Nephron (organoid): ENCODE results near the gene CNOT10.
"Not testable (repeated sequence)": the region's sequence is repeated elsewhere in the genome, so short reads cannot be mapped to it uniquely, and the experiment has no call there.

Experiments used
- H3K27ac Mint-ChIP-seq, 3 experiments: 2 replicates each; pipeline ENCODE4 v1.8.0; 2020; ENCODE audit warnings: mixed read lengths in 3 of 3, mild to moderate bottlenecking in 2 of 3, moderate library complexity in 1 of 3
- H3K27me3 Mint-ChIP-seq: 2 replicates; pipeline ENCODE4 v1.8.0; 2021; ENCODE audit warnings: low read depth, mild to moderate bottlenecking, moderate library complexity, mixed read lengths
- H3K36me3 Mint-ChIP-seq: 2 replicates; pipeline ENCODE4 v1.8.0; 2020; ENCODE audit warnings: low read depth, mixed read lengths
- H3K4me1 Mint-ChIP-seq: 2 replicates; pipeline ENCODE4 v1.8.0; 2020; ENCODE audit warnings: mixed read lengths
- H3K4me3 Mint-ChIP-seq, 3 experiments: 2 replicates each; pipeline ENCODE4 v1.8.0; 2020; ENCODE audit warnings: mild to moderate bottlenecking in 3 of 3, mixed read lengths in 3 of 3, moderate library complexity in 2 of 3
- H3K9me3 Mint-ChIP-seq: 2 replicates; pipeline ENCODE4 v1.8.0; 2020; ENCODE audit warnings: mixed read lengths
- CTCF ChIP-seq, 3 experiments: fragments of 200-600 bp; sonication (generic); IDR thresholded peaks; one replicate each; pipeline ENCODE4 v1.5.0; 2021; ENCODE audit warnings: antibody characterized with exemption in 3 of 3; ENCODE audit not compliant: unreplicated experiment in 3 of 3

CNOT10 gene

DNA sequence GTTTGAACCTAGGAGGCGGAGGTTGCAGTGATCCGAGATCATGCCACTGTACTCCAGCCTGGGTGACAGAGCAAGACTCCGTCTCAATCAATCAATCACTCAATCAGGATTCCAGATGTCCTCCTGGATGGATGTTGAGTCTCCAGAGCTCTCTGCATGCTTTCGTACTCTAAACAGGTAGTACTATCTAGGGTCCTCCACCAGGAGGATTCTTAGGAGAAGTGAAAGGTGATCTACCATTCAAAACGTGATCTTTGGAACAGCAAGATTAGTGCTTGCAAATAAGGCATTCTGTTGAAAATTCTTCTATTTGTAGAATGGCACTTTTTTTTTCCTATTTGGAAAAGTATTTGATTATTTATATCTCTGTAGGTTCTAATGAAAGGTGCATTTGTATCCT lies 34.3 kb downstream of the CNOT10 start:
- H3K4me3 Mint-ChIP-seq: no peak overlapping the region
- peaks cover 60% of the 10 kb centered on the region for H3K36me3 Mint-ChIP-seq
- H3K27ac Mint-ChIP-seq: no peak overlapping the region
- H3K9me3 Mint-ChIP-seq: no peaks in the 10 kb centered on the region
- TF ChIP-seq CTCF (IDR thresholded peaks at IDR 0.05; ENCODE audit: unreplicated experiment in 3 of 3): no peak
- H3K27me3 Mint-ChIP-seq: no peaks in the 10 kb centered on the region
- H3K4me1 Mint-ChIP-seq: no peaks in the 10 kb centered on the region

- no peaks in the 10 kb centered on the region for H3K9me3 Mint-ChIP-seq
- H3K27me3 Mint-ChIP-seq: no peaks in the 10 kb centered on the region
- peaks cover 62% of the 10 kb centered on the region for H3K36me3 Mint-ChIP-seq
- H3K4me3 Mint-ChIP-seq: no peak overlapping the region
- no peak overlapping the region for H3K27ac Mint-ChIP-seq
- H3K4me1 Mint-ChIP-seq: no peaks in the 10 kb centered on the region
- no peak for TF ChIP-seq CTCF (IDR thresholded peaks at IDR 0.05; ENCODE audit: unreplicated experiment in 3 of 3)
These were observed 34.9 kb downstream of the CNOT10 start for GRCh38 chr3:32719931-32720330.

GRCh38 chr3:32725721-32726120 lies 40.7 kb downstream of the CNOT10 start:
- H3K4me1 Mint-ChIP-seq: no peaks in the 10 kb centered on the region
- no peak overlapping the region for H3K27ac Mint-ChIP-seq
- peaks cover 58% of the 10 kb centered on the region for H3K36me3 Mint-ChIP-seq
- no peaks in the 10 kb centered on the region for H3K9me3 Mint-ChIP-seq
- no peak overlapping the region for H3K4me3 Mint-ChIP-seq
- no peaks in the 10 kb centered on the region for H3K27me3 Mint-ChIP-seq
- TF ChIP-seq CTCF (IDR thresholded peaks at IDR 0.05; ENCODE audit: unreplicated experiment in 3 of 3): no peak

- H3K9me3 Mint-ChIP-seq: no peaks in the 10 kb centered on the region
- H3K27me3 Mint-ChIP-seq: no peaks in the 10 kb centered on the region
- peaks cover 49% of the 10 kb centered on the region for H3K36me3 Mint-ChIP-seq
These were observed 48.7 kb downstream of the CNOT10 start for GRCh38 chr3:32733631-32734229.

GRCh38 chr3:32734756-32735155 lies 49.8 kb downstream of the CNOT10 start:
- TF ChIP-seq CTCF (IDR thresholded peaks at IDR 0.05; ENCODE audit: unreplicated experiment in 3 of 3): no peak
- no peak overlapping the region for H3K4me3 Mint-ChIP-seq
- H3K36me3 Mint-ChIP-seq: peaks cover 50% of the 10 kb centered on the region
- no peaks in the 10 kb centered on the region for H3K4me1 Mint-ChIP-seq
- H3K9me3 Mint-ChIP-seq: no peaks in the 10 kb centered on the region
- H3K27ac Mint-ChIP-seq: no peak overlapping the region
- no peaks in the 10 kb centered on the region for H3K27me3 Mint-ChIP-seq

More at GRCh38 chr3:32733631-32734229, 48.7 kb downstream of the CNOT10 start:
- Mint-ChIP-seq H3K4me1 (no peaks in the 10 kb centered on the region), H3K27ac (no peak overlapping the region), H3K4me3 (no peak overlapping the region)
- TF ChIP-seq CTCF (IDR thresholded peaks at IDR 0.05; ENCODE audit: unreplicated experiment in 3 of 3): peak; percentile 59 to 77 (median 70)

- not testable (repeated sequence) for H3K27me3 Mint-ChIP-seq, H3K4me3 Mint-ChIP-seq
These were observed 58.5 kb downstream of the CNOT10 start for GRCh38 chr3:32743470-32743869.

More at GRCh38 chr3:32743470-32743869, 58.5 kb downstream of the CNOT10 start:
- peaks cover 58% of the 10 kb centered on the region for H3K36me3 Mint-ChIP-seq
- not testable (repeated sequence) for H3K27ac Mint-ChIP-seq, H3K9me3 Mint-ChIP-seq, H3K4me1 Mint-ChIP-seq
